Mesendoderm (in vitro differentiated cells): Measurements from ENCODE around the gene INTS7.

ENCODE experiments used
- DNase-seq: peaks from one replicate; pipeline ENCODE4 v3.0.0; 2013
- H2AK5ac ChIP-seq: 2 replicates; pipeline ENCODE4 v1.6.1; 2013; ENCODE audit warnings: low read length, inconsistent platforms
- H2BK120ac ChIP-seq: 2 replicates; pipeline ENCODE4 v1.6.1; 2013; ENCODE audit warnings: low read depth, mild to moderate bottlenecking, low read length, moderate library complexity, mixed read lengths
- H2BK15ac ChIP-seq: replicated peaks from 2 replicates; pipeline ENCODE4 v1.6.1; 2013; ENCODE audit warnings: low read depth, mild to moderate bottlenecking, moderate library complexity
- H2BK5ac ChIP-seq: 2 replicates; pipeline ENCODE4 v1.6.1; 2013; ENCODE audit warnings: low read length, inconsistent platforms
- H3K18ac ChIP-seq: 2 replicates; pipeline ENCODE4 v1.6.1; 2013; ENCODE audit warnings: mild to moderate bottlenecking, low read length, mixed read lengths
- H3K23ac ChIP-seq: one replicate; pipeline ENCODE4 v1.6.1; 2013; ENCODE audit warnings: low read length
- H3K27ac ChIP-seq: 2 replicates; pipeline ENCODE4 v1.5.1; 2013; ENCODE audit warnings: low read depth, mild to moderate bottlenecking, inconsistent platforms, low read length, moderate library complexity
- H3K27me3 ChIP-seq: 2 replicates; pipeline ENCODE4 v1.6.1; 2013; ENCODE audit warnings: low read length, control low read depth, mild to moderate bottlenecking, inconsistent platforms; ENCODE audit not compliant: insufficient read depth, poor library complexity
- H3K36me3 ChIP-seq: 2 replicates; pipeline ENCODE4 v1.6.1; 2013; ENCODE audit warnings: low read length, inconsistent platforms; ENCODE audit not compliant: control insufficient read depth, insufficient read depth
- H3K4ac ChIP-seq: one replicate; pipeline ENCODE4 v1.6.1; 2013; ENCODE audit warnings: low read depth, mild to moderate bottlenecking, low read length, moderate library complexity
- H3K4me1 ChIP-seq: 2 replicates; pipeline ENCODE4 v1.6.1; 2013; ENCODE audit warnings: low read depth, low read length, inconsistent platforms; ENCODE audit not compliant: control insufficient read depth
- H3K4me2 ChIP-seq: 2 replicates; pipeline ENCODE4 v1.6.1; 2013; ENCODE audit warnings: low read length
- H3K4me3 ChIP-seq: 2 replicates; pipeline ENCODE4 v1.5.1; 2013; ENCODE audit warnings: mild to moderate bottlenecking, low read length
- H3K56ac ChIP-seq: one replicate; pipeline ENCODE4 v1.6.1; 2013; ENCODE audit warnings: low read length
- H3K79me1 ChIP-seq: 2 replicates; pipeline ENCODE4 v1.6.1; 2013; ENCODE audit warnings: low read length, inconsistent platforms
- H3K79me2 ChIP-seq: 2 replicates; pipeline ENCODE4 v1.6.1; 2013; ENCODE audit warnings: mild to moderate bottlenecking, low read length; ENCODE audit not compliant: control insufficient read depth, insufficient read depth
- H3K9ac ChIP-seq: 2 replicates; pipeline ENCODE4 v1.6.1; 2013; ENCODE audit warnings: low read length, inconsistent platforms
- H4K5ac ChIP-seq: one replicate; pipeline ENCODE4 v1.6.1; 2013; ENCODE audit warnings: low read length
- H4K8ac ChIP-seq: one replicate; pipeline ENCODE4 v1.6.1; 2013; ENCODE audit warnings: low read depth, mild to moderate bottlenecking, control low read depth, low read length, moderate library complexity
- WGBS: extraction: QIAGEN DNeasy Blood & Tissue Kit; methylation state at CpG from one replicate; pipeline ENCODE4 v1.1.7; 2013; ENCODE audit warnings: low lambda C conversion rate, missing lambda C conversion rate; ENCODE audit not compliant: insufficient coverage; ENCODE audit errors: extremely low coverage; 5-methylcytosine and 5-hydroxymethylcytosine counted together

INTS7 gene

GRCh38 chr1:212060632-212061472 lies 25.5 kb upstream of the INTS7 start:
- no peak overlapping the region for H3K27ac ChIP-seq
- peaks cover 6% of the 10 kb centered on the region for H3K36me3 ChIP-seq
- DNase-seq: no peak
- H3K4me1 ChIP-seq: no peaks in the 10 kb centered on the region
- H3K56ac ChIP-seq: no peak overlapping the region
- no peak overlapping the region for H2AK5ac ChIP-seq
- no peak overlapping the region for H3K9ac ChIP-seq
- no peak overlapping the region for H2BK5ac ChIP-seq
- H3K23ac ChIP-seq: no peak overlapping the region
- no peak overlapping the region for H4K5ac ChIP-seq
- H3K18ac ChIP-seq: no peak overlapping the region
- H3K4ac ChIP-seq: no peak overlapping the region
- H3K79me1 ChIP-seq: no peaks in the 10 kb centered on the region
- H3K27me3 ChIP-seq: no peaks in the 10 kb centered on the region
- no CpG with 5 or more reads among the region's 6 CpGs for WGBS
- H3K4me3 ChIP-seq: no peak overlapping the region
- no peak overlapping the region for H3K4me2 ChIP-seq
- H3K79me2 ChIP-seq: no peaks in the 10 kb centered on the region
- H2BK15ac ChIP-seq: no peak overlapping the region
- H2BK120ac ChIP-seq: no peak overlapping the region
- H4K8ac ChIP-seq: no peak overlapping the region

- WGBS: no CpG with 5 or more reads among the region's 2 CpGs
- H3K79me2 ChIP-seq: no peaks in the 10 kb centered on the region
These were observed 20.0 kb upstream of the INTS7 start for GRCh38 chr1:212055333-212055732.

GRCh38 chr1:212053993-212054392 lies 18.6 kb upstream of the INTS7 start:
- no peak overlapping the region for H2BK5ac ChIP-seq
- no peak overlapping the region for H3K4me2 ChIP-seq
- no peaks in the 10 kb centered on the region for H3K79me1 ChIP-seq
- no peaks in the 10 kb centered on the region for H3K4me1 ChIP-seq
- no peak overlapping the region for H3K56ac ChIP-seq
- no peaks in the 10 kb centered on the region for H3K79me2 ChIP-seq
- no peak overlapping the region for H4K5ac ChIP-seq
- no peak overlapping the region for H2AK5ac ChIP-seq
- H3K27me3 ChIP-seq: no peaks in the 10 kb centered on the region
- no peak overlapping the region for H4K8ac ChIP-seq
- no peak overlapping the region for H3K18ac ChIP-seq
- no peak overlapping the region for H3K4me3 ChIP-seq
- H3K9ac ChIP-seq: no peak overlapping the region
- peaks cover 11% of the 10 kb centered on the region for H3K36me3 ChIP-seq
- H2BK120ac ChIP-seq: no peak overlapping the region
- H3K27ac ChIP-seq: no peak overlapping the region
- H2BK15ac ChIP-seq: no peak overlapping the region
- no CpG with 5 or more reads among the region's 1 CpG for WGBS
- no peak overlapping the region for H3K4ac ChIP-seq
- DNase-seq: no peak
- H3K23ac ChIP-seq: no peak overlapping the region

More at GRCh38 chr1:212055333-212055732, 20.0 kb upstream of the INTS7 start:
- no peak overlapping the region for H2AK5ac ChIP-seq
- H3K27ac ChIP-seq: no peak overlapping the region
- H3K27me3 ChIP-seq: no peaks in the 10 kb centered on the region
- no peak overlapping the region for H2BK120ac ChIP-seq
- H4K5ac ChIP-seq: no peak overlapping the region
- H3K36me3 ChIP-seq: peaks cover 11% of the 10 kb centered on the region
- H3K56ac ChIP-seq: no peak overlapping the region
- no peak overlapping the region for H3K18ac ChIP-seq
- no peak overlapping the region for H3K4me2 ChIP-seq
- H3K4ac ChIP-seq: no peak overlapping the region
- no peak overlapping the region for H3K4me3 ChIP-seq
- H2BK15ac ChIP-seq: no peak overlapping the region
- no peak overlapping the region for H3K23ac ChIP-seq
- H3K9ac ChIP-seq: no peak overlapping the region
- H4K8ac ChIP-seq: no peak overlapping the region
- no peak for DNase-seq
- H3K4me1 ChIP-seq: no peaks in the 10 kb centered on the region
- no peaks in the 10 kb centered on the region for H3K79me1 ChIP-seq
- H2BK5ac ChIP-seq: no peak overlapping the region

DNA sequence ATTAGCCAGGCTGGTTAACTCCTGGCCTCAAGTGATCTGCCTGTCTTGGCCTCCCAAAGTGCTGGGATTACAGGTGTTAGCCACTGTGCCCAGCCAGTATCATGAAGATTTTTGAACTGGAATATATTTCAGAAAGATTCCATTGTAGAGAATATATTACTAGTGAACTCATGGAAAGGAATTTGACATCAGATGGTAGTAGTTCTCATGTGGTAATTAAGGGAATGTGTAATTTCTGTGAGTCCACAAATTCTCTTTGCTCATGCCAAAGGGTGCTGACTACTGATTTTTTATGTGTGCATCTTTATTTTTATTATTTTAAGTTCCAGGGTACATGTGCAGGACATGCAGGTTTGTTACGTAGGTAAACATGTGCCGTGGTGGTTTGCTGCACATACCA lies 10.6 kb upstream of the INTS7 start:
- Histone ChIP-seq H4K8ac (no peak overlapping the region), H3K23ac (no peak overlapping the region), H2BK5ac (no peak overlapping the region), H2BK15ac (no peak overlapping the region), H3K36me3 (no peaks in the 10 kb centered on the region), H3K4me3 (no peak overlapping the region), H3K27me3 (no peaks in the 10 kb centered on the region), H3K79me2 (peaks cover 5% of the 10 kb centered on the region), H3K27ac (no peak overlapping the region), H3K4ac (no peak overlapping the region), H2BK120ac (no peak overlapping the region), H3K4me2 (no peak overlapping the region), H3K9ac (no peak overlapping the region), H3K18ac (no peak overlapping the region), H3K56ac (no peak overlapping the region), H3K4me1 (no peaks in the 10 kb centered on the region), H3K79me1 (no peaks in the 10 kb centered on the region), H2AK5ac (no peak overlapping the region), H4K5ac (no peak overlapping the region)
- no CpG with 5 or more reads among the region's 2 CpGs for WGBS
- no peak for DNase-seq

DNA sequence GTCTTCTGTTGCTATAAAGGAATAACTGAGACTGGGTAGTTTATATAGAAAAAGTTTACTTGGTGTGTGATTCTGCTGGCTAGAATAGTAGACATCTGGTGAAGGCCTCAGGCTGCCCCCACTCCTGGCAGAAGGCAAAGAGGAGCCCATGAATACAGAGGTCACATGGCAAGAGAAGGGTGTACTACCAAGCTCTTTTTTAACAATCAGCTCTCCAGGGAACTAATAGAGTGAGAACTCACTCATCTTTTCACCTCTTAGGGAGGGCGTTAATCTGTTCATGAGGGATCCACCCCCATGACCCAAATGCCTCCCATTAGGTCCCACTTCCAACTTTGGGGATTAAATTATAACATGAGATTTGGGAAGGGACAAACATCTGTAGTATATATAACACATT lies 9.5 kb upstream of the INTS7 start:
- H4K5ac ChIP-seq: no peak overlapping the region
- H3K36me3 ChIP-seq: no peaks in the 10 kb centered on the region
- peaks cover 2% of the 10 kb centered on the region for H3K79me1 ChIP-seq
- no peak overlapping the region for H3K4ac ChIP-seq
- H2BK5ac ChIP-seq: no peak overlapping the region
- no peaks in the 10 kb centered on the region for H3K4me1 ChIP-seq
- no peak overlapping the region for H2BK15ac ChIP-seq
- H3K9ac ChIP-seq: no peak overlapping the region
- no peak overlapping the region for H3K4me3 ChIP-seq
- no peak overlapping the region for H3K18ac ChIP-seq
- H3K79me2 ChIP-seq: peaks cover 14% of the 10 kb centered on the region
- H3K56ac ChIP-seq: no peak overlapping the region
- H3K27ac ChIP-seq: no peak overlapping the region
- WGBS: no CpG with 5 or more reads among the region's 1 CpG
- no peak overlapping the region for H3K23ac ChIP-seq
- DNase-seq: peak; percentile 55
- H3K4me2 ChIP-seq: no peak overlapping the region
- H3K27me3 ChIP-seq: no peaks in the 10 kb centered on the region
- no peak overlapping the region for H2BK120ac ChIP-seq
- H4K8ac ChIP-seq: no peak overlapping the region
- no peak overlapping the region for H2AK5ac ChIP-seq

DNA sequence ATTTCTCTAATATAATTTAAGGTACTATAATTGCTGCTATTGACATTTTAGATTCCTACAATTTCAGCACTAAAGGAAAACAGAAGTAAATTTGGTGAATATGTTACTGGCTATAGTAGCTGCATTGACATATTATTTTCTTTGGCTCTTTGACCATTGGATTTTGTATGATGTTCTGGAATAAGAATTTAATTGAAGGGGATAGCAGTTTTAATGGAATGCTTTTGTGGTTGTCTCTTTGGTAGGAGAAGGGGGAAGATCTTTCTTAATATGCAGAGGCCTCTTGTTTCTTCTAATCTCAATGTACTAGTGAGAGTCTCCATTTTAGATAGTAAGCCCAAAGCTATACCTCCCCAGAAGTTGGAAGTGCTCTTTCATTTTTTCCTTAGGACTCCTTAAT lies 7.1 kb upstream of the INTS7 start:
- H3K79me2 ChIP-seq: peaks cover 25% of the 10 kb centered on the region
- H3K18ac ChIP-seq: no peak overlapping the region
- H3K4me3 ChIP-seq: no peak overlapping the region
- H3K4ac ChIP-seq: no peak overlapping the region
- H3K56ac ChIP-seq: no peak overlapping the region
- H3K9ac ChIP-seq: no peak overlapping the region
- H3K23ac ChIP-seq: no peak overlapping the region
- H3K36me3 ChIP-seq: peaks cover 2% of the 10 kb centered on the region
- H3K27me3 ChIP-seq: no peaks in the 10 kb centered on the region
- no peak for DNase-seq
- H3K27ac ChIP-seq: no peak overlapping the region
- H4K5ac ChIP-seq: no peak overlapping the region
- H3K4me1 ChIP-seq: peaks cover 2% of the 10 kb centered on the region
- H3K4me2 ChIP-seq: no peak overlapping the region
- no peak overlapping the region for H2BK5ac ChIP-seq
- peaks cover 4% of the 10 kb centered on the region for H3K79me1 ChIP-seq
- no peak overlapping the region for H2AK5ac ChIP-seq
- H2BK15ac ChIP-seq: no peak overlapping the region
- no peak overlapping the region for H2BK120ac ChIP-seq
- no peak overlapping the region for H4K8ac ChIP-seq
